ENCODE results near the gene ETS1. TPM values are rescaled to one million over a fixed set of nuclear protein-coding genes. Genes with fewer than 3 reads are reported as not detected.

The ETS1 gene
- total RNA-seq, 1 experiment from 2014 or later = 29.9 TPM

GRCh38 chr11:128525411-128526243 is 61.7 kb downstream of the ETS1 start:
- no peak overlapping the region for H3K14ac ChIP-seq (ENCODE audit: insufficient read depth, low read length)
- no peak overlapping the region for H2BK5ac ChIP-seq (ENCODE audit: insufficient read length, low read length)
- H4K91ac ChIP-seq (ENCODE audit: insufficient read length, low read depth, low read length) = no peak overlapping the region
- H2BK15ac ChIP-seq (ENCODE audit: low read depth, low read length) = no peak overlapping the region
- no peaks in the 10 kb centered on the region for H3K79me1 ChIP-seq (ENCODE audit: insufficient read depth, low read depth, low read length, poor library complexity, severe bottlenecking)
- no peak overlapping the region for H3T11ph ChIP-seq (ENCODE audit: low read length)
- Mint-ChIP-seq H3K9me3 (no peaks in the 10 kb centered on the region), H3K27ac (no peak overlapping the region), H3K4me3 (no peak overlapping the region), H3K27me3 (ENCODE audit: low read depth) (peaks cover 48% of the 10 kb centered on the region), H3K36me3 (ENCODE audit: insufficient read depth in 1 of 3, low read depth in 3 of 3) (no peaks in the 10 kb centered on the region), H3K4me1 (peaks cover 46 to 54% of the 10 kb centered on the region in 2 experiments)
- H3K9me3 ChIP-seq (ENCODE audit: control insufficient read depth, low read depth, low read length) = no peaks in the 10 kb centered on the region
- H2BK20ac ChIP-seq (ENCODE audit: low read depth, low read length, poor library complexity, severe bottlenecking) = no peak overlapping the region
- no peak overlapping the region for H2BK120ac ChIP-seq (ENCODE audit: low read depth, low read length, poor library complexity, severe bottlenecking)
- no CpG with 5 or more reads among the region's 1 CpG for WGBS (ENCODE audit: extremely low coverage, insufficient read length, low lambda C conversion rate)
- no peak for TF ChIP-seq CTCF (conservative IDR thresholded peaks at IDR 0.05)
- no peaks in the 10 kb centered on the region; the same call in 1 of the 2 replicates for H3K4me1 ChIP-seq (ENCODE audit: insufficient read depth, low read length)
- no peak overlapping the region for H3K18ac ChIP-seq (ENCODE audit: insufficient read length, low read depth, low read length)
- DNase-seq = no peak
- no peak overlapping the region for H3K4me2 ChIP-seq (ENCODE audit: insufficient read depth, insufficient read length, low read length)
- H3K23ac ChIP-seq (ENCODE audit: insufficient read length, low read depth, low read length) = no peak overlapping the region
- no peak overlapping the region for H3K56ac ChIP-seq (ENCODE audit: insufficient read length, low read depth, low read length)
- peaks cover 9% of the 10 kb centered on the region for H3K23me2 ChIP-seq (ENCODE audit: insufficient read length, low read depth, low read length, poor library complexity, severe bottlenecking)
- H2BK12ac ChIP-seq (ENCODE audit: insufficient read length, low read depth, low read length) = no peak overlapping the region
- H3K9ac ChIP-seq (ENCODE audit: extremely low read depth, insufficient read length, low read length) = no peak overlapping the region
- H3K27me3 ChIP-seq (ENCODE audit: insufficient read depth, low read length) = peaks cover 3% of the 10 kb centered on the region; the same call in 1 of the 2 replicates
- H4K8ac ChIP-seq (replicated peaks; ENCODE audit: insufficient read length, low read depth, low read length) = no peak overlapping the region
- H4K5ac ChIP-seq (ENCODE audit: insufficient read length, low read depth, low read length) = no peak overlapping the region
- H3K27ac ChIP-seq (ENCODE audit: insufficient read length, low read depth, low read length) = no peak overlapping the region
- no peak overlapping the region for H3K4ac ChIP-seq (ENCODE audit: low read depth, low read length)
- H4K20me1 ChIP-seq (ENCODE audit: control insufficient read depth, insufficient read depth, insufficient read length) = no peaks in the 10 kb centered on the region
- no peak overlapping the region for H2AK5ac ChIP-seq (ENCODE audit: insufficient read length, low read length)
- H3K79me2 ChIP-seq (ENCODE audit: insufficient read depth, low read length) = no peaks in the 10 kb centered on the region
- H2AFZ ChIP-seq (ENCODE audit: low read length) = no peak overlapping the region

Data from H9 (cell line).